ENCODE measurements around the gene CLCN2.

CLCN2 gene

DNA sequence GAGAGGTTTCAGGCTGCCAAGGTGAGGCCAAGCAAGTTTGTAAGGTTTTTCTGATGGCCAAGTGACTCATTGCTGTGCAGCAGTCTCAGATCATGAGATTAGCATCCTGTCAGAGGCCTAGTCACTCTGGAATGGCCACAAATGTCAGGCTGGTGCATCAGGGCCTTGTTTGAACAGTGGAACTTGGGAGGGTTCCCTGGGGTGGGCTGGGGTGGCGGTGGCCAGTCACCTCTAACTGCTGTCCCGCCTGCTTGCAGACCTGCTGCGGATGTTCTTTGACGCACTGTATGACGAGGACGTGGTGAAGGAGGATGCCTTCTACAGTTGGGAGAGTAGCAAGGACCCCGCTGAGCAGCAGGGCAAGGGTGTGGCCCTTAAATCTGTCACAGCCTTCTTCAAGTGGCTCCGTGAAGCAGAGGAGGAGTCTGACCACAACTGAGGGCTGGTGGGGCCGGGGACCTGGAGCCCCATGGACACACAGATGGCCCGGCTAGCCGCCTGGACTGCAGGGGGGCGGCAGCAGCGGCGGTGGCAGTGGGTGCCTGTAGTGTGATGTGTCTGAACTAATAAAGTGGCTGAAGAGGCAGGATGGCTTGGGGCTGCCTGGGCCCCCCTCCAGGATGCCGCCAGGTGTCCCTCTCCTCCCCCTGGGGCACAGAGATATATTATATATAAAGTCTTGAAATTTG is 26.8 kb downstream of the CLCN2 start:
- H3K4me3 ChIP-seq (ENCODE audit: insufficient read length, low read depth): no peak overlapping the region
- no peaks in the 10 kb centered on the region for H3K9me3 ChIP-seq (ENCODE audit: insufficient read depth, low read length)
- DNase-seq (ENCODE audit: low read depth, low spot score): no peak
- H3K27me3 ChIP-seq (ENCODE audit: insufficient read depth, insufficient read length): no peaks in the 10 kb centered on the region
- no peak overlapping the region for H3K9ac ChIP-seq (ENCODE audit: insufficient read length, low read depth)
- peaks cover 74% of the 10 kb centered on the region for H3K36me3 ChIP-seq (ENCODE audit: insufficient read depth, insufficient read length, low read length)
- no peak for TF ChIP-seq YY1 (IDR thresholded peaks at IDR 0.05; ENCODE audit: insufficient read depth, insufficient read length)
- peaks cover 16% of the 10 kb centered on the region for H3K4me1 ChIP-seq (ENCODE audit: insufficient read depth, insufficient read length)

DNA sequence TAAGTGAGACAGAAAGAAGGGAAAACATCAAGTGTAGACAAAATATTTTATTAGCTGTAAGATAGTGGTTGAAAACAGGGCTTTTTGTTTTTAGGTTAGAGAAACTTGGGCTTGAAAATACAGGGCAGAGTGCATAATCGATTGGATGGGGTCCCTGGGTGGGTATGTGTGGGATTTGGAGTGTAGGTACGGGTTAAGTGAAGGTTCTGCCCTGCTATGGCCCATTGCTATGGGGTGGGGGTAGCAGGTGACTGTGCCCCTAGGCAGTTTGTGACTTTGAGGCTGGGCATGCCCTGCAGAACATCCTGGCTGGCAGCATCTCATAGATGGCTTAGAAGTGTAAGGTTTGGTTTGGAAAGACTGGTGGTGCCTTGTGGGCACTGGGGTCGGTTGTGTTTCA is 27.7 kb downstream of the CLCN2 start:
- no peak for DNase-seq (ENCODE audit: low read depth, low spot score)
- Histone ChIP-seq H3K4me1 (ENCODE audit: insufficient read depth, insufficient read length) (peaks cover 11% of the 10 kb centered on the region), H3K27me3 (ENCODE audit: insufficient read depth, insufficient read length) (no peaks in the 10 kb centered on the region), H3K36me3 (ENCODE audit: insufficient read depth, insufficient read length, low read length) (peaks cover 81% of the 10 kb centered on the region), H3K4me3 (ENCODE audit: insufficient read length, low read depth) (no peak overlapping the region), H3K9me3 (ENCODE audit: insufficient read depth, low read length) (no peaks in the 10 kb centered on the region), H3K9ac (ENCODE audit: insufficient read length, low read depth) (no peak overlapping the region)
- TF ChIP-seq YY1 (IDR thresholded peaks at IDR 0.05; ENCODE audit: insufficient read depth, insufficient read length) (no peak), SUZ12 (IDR thresholded peaks at IDR 0.05; ENCODE audit: extremely low read depth, insufficient read depth, insufficient read length) (no peak), ZNF274 (IDR thresholded peaks at IDR 0.05; ENCODE audit: low read depth, low read length) (no peak)

DNA sequence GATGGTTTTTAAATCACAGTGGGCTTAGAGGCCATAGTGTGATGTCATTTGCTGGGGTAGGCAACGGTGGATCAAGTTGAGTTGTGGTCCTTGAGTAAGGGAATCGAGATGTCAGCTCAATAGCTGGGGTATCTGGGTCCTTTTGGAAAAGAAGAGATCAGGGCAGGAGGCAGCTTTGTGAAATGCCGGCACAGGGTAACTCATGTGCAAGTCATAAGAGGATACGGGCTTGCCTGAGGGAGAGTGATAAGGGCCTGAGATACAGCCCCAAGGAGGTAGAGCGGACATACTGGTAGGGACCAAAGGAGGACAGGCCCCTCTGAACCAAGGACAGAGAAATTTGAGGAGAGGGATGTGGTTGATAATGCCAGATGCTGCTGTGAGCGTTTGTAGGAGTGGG is 28.2 kb downstream of the CLCN2 start:
- Histone ChIP-seq H3K9ac (ENCODE audit: insufficient read length, low read depth) (no peak overlapping the region), H3K4me1 (ENCODE audit: insufficient read depth, insufficient read length) (peaks cover 11% of the 10 kb centered on the region), H3K27me3 (ENCODE audit: insufficient read depth, insufficient read length) (no peaks in the 10 kb centered on the region), H3K36me3 (ENCODE audit: insufficient read depth, insufficient read length, low read length) (peaks cover 81% of the 10 kb centered on the region), H3K9me3 (ENCODE audit: insufficient read depth, low read length) (no peaks in the 10 kb centered on the region), H3K4me3 (ENCODE audit: insufficient read length, low read depth) (no peak overlapping the region)
- no peak for DNase-seq (ENCODE audit: low read depth, low spot score)
- TF ChIP-seq ZNF274 (IDR thresholded peaks at IDR 0.05; ENCODE audit: low read depth, low read length) (no peak), YY1 (IDR thresholded peaks at IDR 0.05; ENCODE audit: insufficient read depth, insufficient read length) (no peak), SUZ12 (IDR thresholded peaks at IDR 0.05; ENCODE audit: extremely low read depth, insufficient read depth, insufficient read length) (no peak)

DNA sequence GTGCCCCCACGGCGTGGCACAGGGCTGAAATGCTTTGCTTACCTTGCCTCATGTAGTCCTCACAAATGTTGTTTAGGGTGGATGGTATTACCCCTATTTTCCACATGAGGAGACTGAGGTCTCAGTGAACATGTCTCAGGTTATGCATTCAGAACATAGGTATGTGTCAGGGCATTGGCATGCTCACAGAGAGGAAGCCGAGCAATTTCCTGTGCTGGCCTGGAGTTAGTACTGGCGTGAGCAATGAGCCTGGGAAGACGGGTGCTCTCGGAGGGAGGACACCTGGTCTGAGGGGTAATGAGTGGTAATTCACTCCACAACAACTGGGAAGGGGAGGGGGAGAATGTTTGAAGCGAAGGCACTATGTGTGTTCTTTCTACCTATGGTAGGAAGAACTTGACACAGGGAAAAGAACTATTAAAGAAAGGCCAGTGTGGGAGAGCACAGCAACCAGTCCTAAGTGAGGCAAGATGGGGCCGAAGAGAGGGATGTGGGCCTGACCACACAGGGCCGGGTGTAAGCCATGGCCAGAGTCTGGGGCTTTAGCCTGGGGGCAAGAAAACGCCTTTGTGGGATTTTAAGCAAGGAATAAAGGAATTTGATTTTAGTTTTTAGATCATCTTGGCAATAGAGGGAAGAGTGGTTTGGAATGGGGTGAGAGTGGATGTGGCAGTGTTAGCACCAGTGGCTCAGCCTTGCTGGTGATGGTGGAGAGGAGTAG is 28.9 kb downstream of the CLCN2 start:
- H3K36me3 ChIP-seq (ENCODE audit: insufficient read depth, insufficient read length, low read length): peaks cover 82% of the 10 kb centered on the region
- no peaks in the 10 kb centered on the region for H3K27me3 ChIP-seq (ENCODE audit: insufficient read depth, insufficient read length)
- H3K4me1 ChIP-seq (ENCODE audit: insufficient read depth, insufficient read length): peaks cover 9% of the 10 kb centered on the region
- no peaks in the 10 kb centered on the region for H3K9me3 ChIP-seq (ENCODE audit: insufficient read depth, low read length)
- DNase-seq (ENCODE audit: low read depth, low spot score): no peak
- no peak overlapping the region for H3K4me3 ChIP-seq (ENCODE audit: insufficient read length, low read depth)
- TF ChIP-seq YY1 (IDR thresholded peaks at IDR 0.05; ENCODE audit: insufficient read depth, insufficient read length) (no peak), ZNF274 (IDR thresholded peaks at IDR 0.05; ENCODE audit: low read depth, low read length) (no peak), SUZ12 (IDR thresholded peaks at IDR 0.05; ENCODE audit: extremely low read depth, insufficient read depth, insufficient read length) (no peak)
- H3K9ac ChIP-seq (ENCODE audit: insufficient read length, low read depth): no peak overlapping the region

DNA sequence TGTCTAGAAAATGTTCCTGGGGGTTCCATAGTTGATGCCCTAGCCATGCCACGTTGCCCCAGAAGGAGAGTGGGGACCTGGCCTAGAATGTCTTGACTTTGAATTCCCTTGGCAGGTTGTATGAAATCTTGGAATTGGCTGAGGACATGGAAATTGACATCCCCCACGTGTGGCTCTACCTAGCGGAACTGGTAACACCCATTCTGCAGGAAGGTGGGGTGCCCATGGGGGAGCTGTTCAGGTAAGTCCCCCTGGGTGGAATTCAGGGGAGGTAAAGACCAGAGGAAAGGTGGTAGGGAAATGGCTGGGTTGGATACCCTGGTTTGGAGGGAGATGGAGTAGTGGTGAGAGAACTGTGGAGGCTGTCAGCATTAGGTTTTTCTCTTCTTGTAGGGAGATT is 32.9 kb downstream of the CLCN2 start:
- no peak for TF ChIP-seq YY1 (IDR thresholded peaks at IDR 0.05; ENCODE audit: insufficient read depth, insufficient read length)
- TF ChIP-seq ZNF274 (IDR thresholded peaks at IDR 0.05; ENCODE audit: low read depth, low read length): no peak
- TF ChIP-seq SUZ12 (IDR thresholded peaks at IDR 0.05; ENCODE audit: extremely low read depth, insufficient read depth, insufficient read length): no peak
- DNase-seq (ENCODE audit: low read depth, low spot score): no peak

DNA sequence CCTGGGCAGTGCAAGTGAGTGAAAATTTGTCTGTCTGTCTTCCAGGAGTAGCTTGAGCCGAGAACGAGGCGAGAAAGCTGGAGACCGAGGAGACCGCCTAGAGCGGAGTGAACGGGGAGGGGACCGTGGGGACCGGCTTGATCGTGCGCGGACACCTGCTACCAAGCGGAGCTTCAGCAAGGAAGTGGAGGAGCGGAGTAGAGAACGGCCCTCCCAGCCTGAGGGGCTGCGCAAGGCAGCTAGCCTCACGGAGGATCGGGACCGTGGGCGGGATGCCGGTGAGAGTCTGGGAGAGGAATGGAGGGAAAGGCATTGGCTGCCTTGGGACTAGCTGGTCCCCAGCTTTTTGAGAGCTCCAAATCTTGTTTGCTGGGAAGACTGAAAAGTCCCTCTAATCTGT is 34.2 kb downstream of the CLCN2 start:
- H3K36me3 ChIP-seq (ENCODE audit: insufficient read depth, insufficient read length, low read length): peaks cover 94% of the 10 kb centered on the region
- H3K27me3 ChIP-seq (ENCODE audit: insufficient read depth, insufficient read length): no peaks in the 10 kb centered on the region

More for the DNA sequence above, 32.9 kb downstream of the CLCN2 start:
- Histone ChIP-seq H3K27me3 (ENCODE audit: insufficient read depth, insufficient read length) (no peaks in the 10 kb centered on the region), H3K4me3 (ENCODE audit: insufficient read length, low read depth) (no peak overlapping the region), H3K9me3 (ENCODE audit: insufficient read depth, low read length) (no peaks in the 10 kb centered on the region), H3K4me1 (ENCODE audit: insufficient read depth, insufficient read length) (peaks cover 3% of the 10 kb centered on the region), H3K9ac (ENCODE audit: insufficient read length, low read depth) (no peak overlapping the region), H3K36me3 (ENCODE audit: insufficient read depth, insufficient read length, low read length) (peaks cover 94% of the 10 kb centered on the region)

DNA sequence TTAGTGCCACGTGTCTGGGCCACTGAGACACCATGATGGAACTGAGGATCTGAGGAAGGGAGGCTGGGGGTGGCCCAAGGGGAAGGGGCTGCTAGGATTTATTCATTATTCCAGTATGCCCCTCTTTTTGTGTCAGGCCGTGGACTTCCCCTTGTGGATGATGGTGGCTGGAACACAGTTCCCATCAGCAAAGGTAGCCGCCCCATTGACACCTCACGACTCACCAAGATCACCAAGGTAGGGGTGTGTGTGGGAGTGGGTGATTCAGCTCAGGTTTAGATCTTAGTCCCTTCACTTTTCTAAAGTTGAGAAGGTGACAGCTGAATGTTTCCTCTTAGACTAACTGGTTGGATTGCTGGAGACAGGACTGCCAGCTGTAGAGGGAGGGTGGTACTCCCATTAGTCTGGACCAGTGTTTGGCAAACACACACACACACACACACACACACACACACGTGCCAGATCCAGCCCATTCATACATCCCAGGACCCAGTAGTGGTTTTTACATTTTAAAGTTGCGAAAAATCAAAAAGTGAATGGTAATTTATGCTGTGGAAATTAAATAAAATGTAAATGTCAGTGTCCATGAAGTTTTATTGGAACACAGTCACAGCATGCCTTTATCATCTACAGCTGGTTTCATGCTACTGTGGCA is 35.6 kb downstream of the CLCN2 start:
- Histone ChIP-seq H3K9ac (ENCODE audit: insufficient read length, low read depth) (no peak overlapping the region), H3K4me3 (ENCODE audit: insufficient read length, low read depth) (no peak overlapping the region), H3K36me3 (ENCODE audit: insufficient read depth, insufficient read length, low read length) (peaks cover 94% of the 10 kb centered on the region), H3K9me3 (ENCODE audit: insufficient read depth, low read length) (no peaks in the 10 kb centered on the region), H3K4me1 (ENCODE audit: insufficient read depth, insufficient read length) (no peaks in the 10 kb centered on the region), H3K27me3 (ENCODE audit: insufficient read depth, insufficient read length) (no peaks in the 10 kb centered on the region)
- DNase-seq (ENCODE audit: low read depth, low spot score): no peak
- TF ChIP-seq YY1 (IDR thresholded peaks at IDR 0.05; ENCODE audit: insufficient read depth, insufficient read length) (no peak), SUZ12 (IDR thresholded peaks at IDR 0.05; ENCODE audit: extremely low read depth, insufficient read depth, insufficient read length) (no peak), ZNF274 (IDR thresholded peaks at IDR 0.05; ENCODE audit: low read depth, low read length) (no peak)

More for the DNA sequence above, 34.2 kb downstream of the CLCN2 start:
- TF ChIP-seq YY1 (IDR thresholded peaks at IDR 0.05; ENCODE audit: insufficient read depth, insufficient read length) (no peak), SUZ12 (IDR thresholded peaks at IDR 0.05; ENCODE audit: extremely low read depth, insufficient read depth, insufficient read length) (no peak), ZNF274 (IDR thresholded peaks at IDR 0.05; ENCODE audit: low read depth, low read length) (no peak)
- Histone ChIP-seq H3K4me1 (ENCODE audit: insufficient read depth, insufficient read length) (peaks cover 3% of the 10 kb centered on the region), H3K9me3 (ENCODE audit: insufficient read depth, low read length) (no peaks in the 10 kb centered on the region), H3K9ac (ENCODE audit: insufficient read length, low read depth) (no peak overlapping the region), H3K4me3 (ENCODE audit: insufficient read length, low read depth) (no peak overlapping the region)
- no peak for DNase-seq (ENCODE audit: low read depth, low spot score)

Data from NT2/D1 (cell line).